CD1c-positive myeloid dendritic cell (primary cell): Measurements from ENCODE around the gene IRF8.
"Not testable (repeated sequence)": the region's sequence is repeated elsewhere in the genome, so short reads cannot be mapped to it uniquely, and the experiment has no call there.

Experiments
- DNase-seq: peaks from one replicate; pipeline ENCODE4 v3.0.0-alpha.2; 2016; ENCODE audit errors: extremely low spot score

Gene IRF8

DNA sequence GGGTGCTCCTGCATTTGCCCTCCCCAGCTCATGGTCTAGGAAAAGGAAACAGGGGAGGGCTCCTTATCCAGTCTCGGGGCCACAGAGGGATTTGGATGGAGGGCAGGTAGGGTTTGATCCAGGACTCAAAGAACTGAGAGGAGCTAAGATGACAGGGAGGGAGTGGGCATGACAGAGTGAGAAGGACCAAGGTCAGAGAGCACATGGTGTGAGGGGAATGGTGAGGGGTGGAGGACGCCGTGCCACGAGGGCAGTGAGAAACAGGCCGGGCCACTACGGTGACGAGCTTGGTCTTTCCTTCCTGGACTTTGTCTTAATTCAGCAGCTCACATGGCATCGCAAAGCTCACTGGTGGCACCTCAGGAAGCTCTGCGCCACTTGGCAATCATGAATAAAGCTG is 35.2 kb downstream of the IRF8 start:
- DNase-seq: no peak

- DNase-seq: peak; percentile 37
Measured at GRCh38 chr16:85935391-85935973, 36.5 kb downstream of the IRF8 start.

DNA sequence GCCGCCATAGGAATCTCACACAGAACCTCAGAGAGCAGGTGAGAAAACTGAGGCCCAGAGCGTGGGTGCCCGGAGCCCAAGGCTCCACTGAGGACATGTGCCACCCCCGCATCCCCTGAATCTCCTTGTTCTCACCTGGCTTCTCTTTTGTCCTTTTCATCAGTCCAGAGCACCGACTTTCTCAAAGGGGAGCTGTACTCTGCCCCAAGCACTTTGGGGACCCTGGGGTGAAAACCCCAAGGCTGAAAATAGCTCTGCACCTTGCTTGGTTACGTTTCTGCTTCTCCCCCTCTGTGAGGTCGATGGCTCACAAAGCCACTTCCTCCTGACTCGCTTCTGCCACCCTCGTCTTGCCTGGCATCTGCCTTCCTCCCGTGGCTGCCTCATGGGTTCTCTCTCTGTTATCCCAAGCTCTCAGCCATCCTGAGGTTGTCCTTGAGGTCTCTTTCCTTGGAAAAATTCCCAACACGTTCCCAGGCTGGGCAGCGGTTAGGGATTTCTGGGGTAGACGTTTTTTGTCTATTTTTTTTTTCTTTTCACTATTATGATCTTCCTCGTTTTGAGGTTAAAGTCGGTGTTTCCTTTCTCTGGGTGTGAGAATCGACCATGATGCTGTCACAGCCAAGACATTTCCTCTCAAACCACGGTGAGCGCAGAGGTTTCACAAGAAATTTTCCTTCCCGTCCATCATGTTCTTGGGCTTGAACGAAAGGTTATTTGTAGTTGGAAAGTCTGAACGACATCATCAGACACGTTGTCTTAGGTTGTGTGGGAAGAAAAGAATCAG is 37.2 kb downstream of the IRF8 start:
- peak; percentile 78 for DNase-seq

GRCh38 chr16:85936816-85937215 is 37.9 kb downstream of the IRF8 start:
- no peak for DNase-seq

- DNase-seq: peak; percentile 64
Measured at GRCh38 chr16:85940214-85940613, 41.3 kb downstream of the IRF8 start.

GRCh38 chr16:85941863-85942644 is 43.1 kb downstream of the IRF8 start:
- no peak for DNase-seq

DNA sequence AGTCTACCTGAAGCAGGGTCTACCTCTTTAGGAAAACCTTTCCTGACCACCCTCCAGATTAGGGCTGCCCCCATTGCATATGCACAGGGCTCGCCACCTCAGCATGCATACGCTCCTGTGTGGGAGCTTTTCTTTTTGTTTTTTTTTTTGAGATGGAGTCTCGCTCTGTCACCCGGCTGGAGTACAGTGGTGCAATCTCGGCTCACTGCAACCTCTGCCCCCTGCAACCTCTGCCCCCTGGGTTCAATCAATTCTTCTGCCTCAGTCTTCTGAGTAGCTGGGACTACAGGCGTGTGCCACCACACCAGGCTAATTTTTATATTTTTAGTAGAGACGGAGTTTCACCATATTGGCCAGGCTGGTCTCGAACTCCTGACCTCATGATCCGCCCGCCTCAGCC is 43.7 kb downstream of the IRF8 start:
- not testable (repeated sequence) for DNase-seq

- peak; percentile 22 for DNase-seq
Measured at GRCh38 chr16:85943711-85944110, 44.7 kb downstream of the IRF8 start.

DNA sequence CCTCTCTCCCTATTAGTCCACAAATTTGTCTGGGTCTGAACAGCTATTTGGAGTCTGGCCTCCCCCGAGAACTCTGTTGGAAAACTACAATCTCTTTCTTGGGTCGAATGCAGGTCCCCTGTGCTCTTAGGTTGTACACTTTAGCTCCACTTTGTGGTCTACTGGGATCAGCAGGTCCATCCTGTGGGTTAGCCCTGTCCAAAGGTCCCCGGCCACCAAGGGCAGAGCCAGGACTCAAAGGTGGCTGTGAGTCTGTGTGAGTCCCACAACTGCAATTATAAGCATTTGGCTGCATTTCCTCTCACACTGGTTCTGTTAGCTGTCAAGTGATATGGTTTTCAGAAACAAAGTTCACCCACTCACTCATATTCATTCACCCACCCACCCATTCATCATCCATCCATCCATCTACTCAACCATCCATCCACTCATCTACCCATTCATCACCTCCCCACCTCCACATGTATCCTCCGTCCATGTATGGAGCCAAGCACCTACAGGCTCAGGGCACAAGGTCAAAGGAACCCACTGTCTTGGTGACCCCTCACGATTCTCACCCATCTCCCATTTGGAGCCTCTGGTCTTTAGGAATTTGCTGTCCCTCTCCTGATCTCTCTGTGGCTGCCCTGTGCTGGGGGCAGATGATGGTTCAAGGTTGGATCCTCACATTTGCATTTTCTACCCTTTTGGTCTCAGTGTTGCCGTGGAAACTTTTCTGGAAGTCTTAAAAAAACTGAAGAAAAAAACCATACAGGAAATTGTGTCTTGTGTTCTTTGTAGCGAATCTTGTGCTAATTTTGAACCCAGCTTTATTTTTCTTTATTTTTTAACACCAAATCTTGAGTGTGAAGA is 45.8 kb downstream of the IRF8 start:
- no peak for DNase-seq

DNA sequence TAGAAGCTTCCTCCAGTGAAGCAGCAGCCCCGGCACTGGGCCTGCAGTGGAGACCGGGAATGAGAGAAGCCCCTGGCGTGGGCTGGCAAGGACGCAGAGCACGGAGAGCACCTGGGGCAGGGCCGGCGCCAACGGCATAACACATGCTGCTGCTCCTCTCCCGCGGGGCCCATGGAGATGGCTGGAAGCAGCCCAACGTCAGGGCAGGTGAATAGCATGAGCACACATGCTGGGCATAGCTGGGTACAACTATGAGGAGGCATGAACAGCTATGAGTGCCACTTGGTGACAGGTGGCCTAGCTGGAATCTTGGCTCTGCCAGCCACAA is 46.4 kb downstream of the IRF8 start:
- DNase-seq: no peak

DNA sequence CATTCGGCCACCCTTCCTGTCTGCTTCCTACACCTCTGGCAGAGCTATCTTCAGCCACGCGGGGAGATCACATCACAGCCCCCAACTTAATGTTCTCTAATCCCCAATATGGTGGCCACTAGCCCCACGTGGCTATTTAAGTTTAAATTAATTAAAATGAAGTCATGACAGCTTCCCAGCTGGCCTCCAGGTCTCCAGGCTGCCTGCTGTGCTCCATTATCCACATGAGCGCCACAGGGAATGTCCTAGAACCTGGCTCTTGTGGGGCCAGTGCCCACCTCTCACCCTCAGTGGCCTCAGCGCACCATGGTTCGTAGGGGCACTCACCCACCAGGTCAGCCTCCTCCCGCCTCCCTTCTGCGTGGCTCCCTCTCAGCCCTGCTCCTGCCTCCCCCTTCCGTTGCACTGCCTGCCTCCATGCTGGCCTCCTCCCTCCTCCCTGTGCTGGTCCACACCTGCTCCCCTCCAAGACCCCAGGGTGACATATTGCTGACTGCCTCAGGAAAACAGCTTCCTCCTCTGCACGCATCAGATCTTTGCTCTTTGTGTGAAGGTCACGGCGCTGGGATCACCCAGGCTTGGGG is 47.7 kb downstream of the IRF8 start:
- no peak for DNase-seq

DNA sequence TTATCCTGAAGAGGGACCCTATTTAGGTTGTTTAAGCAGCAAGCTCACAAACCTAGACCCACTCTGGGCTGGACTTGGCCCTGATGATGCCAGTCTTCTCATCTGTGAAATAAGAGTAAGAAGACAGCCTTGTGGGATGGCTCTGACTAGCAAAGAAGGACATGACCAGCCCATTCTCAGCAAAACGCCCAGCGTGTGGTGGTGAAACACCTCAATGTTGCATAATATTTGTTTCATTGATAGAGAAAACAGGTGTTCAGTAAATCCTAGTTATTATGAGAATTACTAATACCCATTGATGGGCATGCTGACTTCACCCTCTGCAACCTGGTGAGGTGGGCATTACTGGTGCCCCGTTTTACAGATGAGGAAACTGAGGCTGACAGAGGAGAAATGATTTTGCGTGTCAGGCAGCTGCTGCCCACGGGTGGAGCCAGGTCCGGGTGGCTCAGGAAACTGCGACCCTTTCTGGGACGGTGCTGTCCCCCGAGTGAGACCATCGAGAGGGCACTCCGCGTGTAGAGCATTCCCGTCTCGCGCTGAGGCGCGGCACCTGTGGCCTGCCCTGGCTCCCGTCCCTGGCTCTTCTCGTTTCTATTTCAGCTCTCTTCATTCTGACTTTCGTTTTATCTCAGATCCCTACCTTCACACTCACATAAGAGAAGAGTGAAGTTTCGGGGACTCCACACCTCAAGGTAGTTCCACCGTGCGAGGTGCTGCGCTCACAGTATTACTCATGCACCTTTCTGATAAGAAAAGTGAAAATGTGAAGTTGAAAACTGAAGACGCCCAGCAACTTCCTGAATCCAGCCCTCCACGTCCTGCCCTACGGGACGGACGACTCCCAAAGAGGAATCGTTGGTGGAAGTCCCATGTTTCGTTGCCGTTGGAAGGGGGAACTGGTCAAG is 48.5 kb downstream of the IRF8 start:
- peak; percentile 69 for DNase-seq

GRCh38 chr16:85948138-85948509 is 49.2 kb downstream of the IRF8 start:
- no peak for DNase-seq

GRCh38 chr16:85948616-85949265 is 49.8 kb downstream of the IRF8 start:
- no peak for DNase-seq

DNA sequence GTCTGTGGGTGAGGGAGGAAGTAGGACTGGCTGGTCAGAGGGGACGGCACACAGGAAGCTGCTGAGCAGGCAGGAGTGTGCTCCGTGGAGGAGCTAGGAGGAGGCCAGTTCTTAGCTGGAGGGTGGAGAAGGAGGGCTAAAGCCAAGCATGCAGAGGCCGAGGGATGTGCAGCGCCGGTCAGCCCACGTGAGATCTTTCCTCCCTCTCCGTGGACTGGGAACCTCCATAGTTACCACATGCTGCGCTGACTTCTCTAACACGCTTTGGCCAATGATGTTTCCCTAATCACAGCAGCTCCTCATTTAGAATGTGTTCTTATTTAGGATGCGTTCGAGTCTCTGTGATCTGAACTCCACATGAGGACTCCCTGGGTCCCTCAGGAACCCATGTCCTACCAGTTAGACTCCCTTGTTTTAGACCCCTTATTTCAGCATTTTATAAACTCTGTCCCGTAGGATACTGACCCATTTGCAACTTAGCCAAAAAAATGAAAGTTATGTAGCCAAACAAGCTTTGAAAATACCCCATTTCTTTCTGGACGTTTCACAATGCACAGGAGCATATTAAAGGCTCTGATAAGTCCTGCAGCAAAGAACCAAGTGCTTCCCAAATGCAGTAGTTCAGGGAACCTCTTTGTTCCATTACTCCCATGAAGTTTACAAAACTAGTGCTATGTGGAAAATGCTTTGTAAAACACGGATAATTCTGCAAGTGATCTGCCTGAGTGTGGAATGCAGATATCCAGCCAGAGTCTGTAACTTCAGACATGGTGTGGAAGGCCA is 51.4 kb downstream of the IRF8 start:
- DNase-seq: peak; percentile 60

DNA sequence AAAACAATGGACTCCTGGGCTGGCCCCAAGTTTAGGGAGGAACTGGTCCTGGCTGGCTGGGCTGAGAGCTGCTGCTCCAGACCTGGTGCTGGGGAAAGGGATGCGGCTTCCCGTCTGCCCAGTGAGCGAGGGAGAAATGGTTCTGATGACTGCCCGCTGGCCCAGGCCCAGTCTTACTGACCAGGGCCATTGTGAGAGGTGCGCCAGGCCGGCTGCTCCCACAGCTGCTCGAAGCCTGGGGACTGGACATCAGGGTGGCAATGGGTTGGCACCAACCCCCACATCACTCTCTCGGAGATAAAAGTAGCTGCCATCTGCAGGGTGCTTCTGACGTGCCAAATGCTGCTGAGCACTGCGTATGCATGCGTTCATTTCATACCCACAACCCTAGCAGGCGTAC is 53.2 kb downstream of the IRF8 start:
- DNase-seq: no peak

DNA sequence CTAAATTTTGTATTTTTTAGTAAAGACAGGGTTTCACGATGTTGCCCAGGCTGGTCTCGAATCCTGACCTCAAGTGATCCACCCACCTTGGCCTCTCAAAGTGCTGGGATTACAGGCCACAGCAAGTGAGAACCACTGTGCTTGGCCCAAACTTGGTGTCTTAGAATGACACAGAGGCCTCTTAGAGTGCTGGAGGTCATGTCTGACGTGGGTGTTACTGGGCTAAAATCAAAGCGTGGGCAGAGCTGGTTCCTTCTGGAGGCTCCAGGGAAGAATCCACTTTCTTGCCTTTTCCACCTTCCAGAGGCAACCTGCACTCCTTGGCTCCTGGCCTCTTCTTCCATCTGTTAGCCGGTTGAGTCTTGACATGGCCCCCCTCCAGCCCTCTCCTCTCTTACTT is 53.8 kb downstream of the IRF8 start:
- DNase-seq: peak; percentile 63

DNA sequence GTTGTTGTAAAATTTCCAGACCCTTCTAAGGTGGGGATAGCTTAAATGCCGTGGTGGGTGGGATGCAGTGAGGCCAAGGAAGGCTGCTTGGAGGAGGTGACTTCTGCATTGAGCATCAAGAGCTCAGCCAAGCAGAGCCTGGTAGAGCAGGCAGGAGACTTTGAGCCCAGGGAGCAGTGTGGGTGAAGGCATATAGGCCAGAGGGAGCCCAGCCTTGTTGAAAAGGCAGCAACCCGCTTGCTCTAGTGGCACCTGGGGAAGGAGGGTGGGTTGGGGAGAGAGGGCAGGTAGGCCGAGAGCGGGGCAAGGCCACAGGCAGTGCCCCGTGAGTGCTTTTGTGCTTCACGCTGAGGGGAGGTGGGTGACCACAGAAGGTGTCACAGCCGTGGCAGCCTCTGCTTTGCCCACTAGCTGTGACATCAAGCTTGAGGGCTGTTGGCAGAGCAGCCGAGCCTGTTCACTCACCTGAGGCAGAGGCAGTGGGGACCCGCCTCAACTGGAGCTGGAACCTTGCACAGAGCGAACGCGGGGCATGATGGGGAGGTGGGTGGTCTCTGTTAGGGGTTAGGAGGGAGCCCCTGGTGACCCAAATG is 56.1 kb downstream of the IRF8 start:
- no peak for DNase-seq

GRCh38 chr16:85955566-85955965 is 56.6 kb downstream of the IRF8 start:
- DNase-seq: peak; percentile 86
